Inflammatory macrophage (primary cell): ENCODE results near the gene HYAL1.
A peak's percentile ranks its signal among the peaks of the same experiment; 100 is the strongest.

Experiments used
- DNase-seq, 2 donors: peaks; one replicate each; pipeline ENCODE4 v3.0.0-alpha.2; 2020 to 2022
- total RNA-seq, 18 experiments: gene quantifications; one replicate each; lab custom pipeline; 2026; ENCODE audit warnings: mixed read lengths in 6 of 18, inconsistent platforms in 2 of 18; lab: John Stamatoyannopoulos, UW

HYAL1 gene
- 0.11 to 0.74 (median 0.36) reads per million in 18 experiments for total RNA-seq

GRCh38 chr3:50303013-50303815 lies at the start of gene HYAL1:
HYAL1 (minus strand) TSS chr3:50303574; CDS start chr3:50302956, 618 bp downstream.
- no peak for DNase-seq

GRCh38 chr3:50352781-50353180 lies 49.4 kb upstream of the HYAL1 start:
- DNase-seq = peak; percentile 31 to 47

DNA sequence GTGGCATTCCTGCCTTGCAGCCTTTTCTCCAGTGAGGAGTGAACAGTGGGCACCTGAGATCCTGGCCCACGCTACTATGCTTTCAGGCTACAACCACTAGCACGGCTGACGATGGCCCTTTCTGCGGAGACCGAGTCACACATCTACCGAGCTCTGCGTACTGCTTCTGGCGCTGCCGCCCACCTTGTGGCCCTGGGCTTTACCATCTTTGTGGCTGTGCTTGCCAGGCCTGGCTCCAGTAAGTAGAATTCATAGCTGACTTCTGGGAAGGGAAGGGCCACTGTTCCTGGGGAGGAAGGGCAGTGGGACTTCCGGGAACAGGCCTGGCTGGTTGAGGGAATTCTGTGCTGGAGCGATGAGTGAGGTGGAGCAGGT lies 47.9 kb upstream of the HYAL1 start:
- DNase-seq = no peak

DNA sequence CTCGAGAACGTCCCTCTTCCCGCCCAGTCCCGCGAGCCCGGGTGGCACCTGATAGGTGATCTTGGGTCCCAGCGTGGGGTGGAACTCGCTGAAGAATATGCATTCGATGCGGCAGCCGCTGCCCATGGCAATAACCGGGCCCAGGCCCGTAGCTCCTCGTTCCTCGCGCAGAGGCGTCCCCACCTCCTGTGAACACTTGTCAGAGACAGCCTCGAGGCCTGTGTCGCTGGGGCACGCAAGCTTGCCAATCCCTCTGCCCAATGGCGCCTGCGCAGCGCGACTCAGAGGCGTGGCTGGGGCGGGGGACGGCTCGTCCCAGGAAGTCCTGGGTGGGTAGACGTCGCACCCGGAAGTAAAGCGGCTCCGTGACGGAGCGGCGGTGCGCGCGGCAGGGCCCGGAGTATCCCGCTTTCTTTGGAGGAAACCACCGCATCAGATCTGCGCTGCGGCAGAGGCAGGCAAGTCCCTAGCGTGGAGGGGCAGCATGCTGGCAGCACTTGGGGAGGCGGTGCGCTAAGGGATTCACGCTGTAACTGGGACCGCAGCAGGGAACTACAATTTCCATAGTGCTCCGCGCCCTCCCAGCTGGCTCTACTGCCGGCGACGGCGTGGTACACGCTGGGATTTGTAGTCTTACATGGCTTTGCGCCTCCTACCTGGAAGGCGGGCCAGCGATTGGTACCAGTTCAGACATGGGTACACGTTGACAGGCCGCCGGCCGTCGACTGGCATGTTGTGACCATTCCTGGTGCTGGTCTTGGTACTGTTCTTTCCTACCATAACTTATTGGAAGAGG lies 47.4 kb upstream of the HYAL1 start, which contains the start of the genes CYB561D2 and NPRL2:
CYB561D2 (plus strand) TSS at position 336 of the 796 bp plus-strand sequence. CDS start 572 bp downstream, outside the sequence.
NPRL2 (minus strand) TSS at position 249 of the 796 bp plus-strand sequence; CDS start at position 126, 123 bp downstream.
- DNase-seq = peak; percentile 97 to 98

DNA sequence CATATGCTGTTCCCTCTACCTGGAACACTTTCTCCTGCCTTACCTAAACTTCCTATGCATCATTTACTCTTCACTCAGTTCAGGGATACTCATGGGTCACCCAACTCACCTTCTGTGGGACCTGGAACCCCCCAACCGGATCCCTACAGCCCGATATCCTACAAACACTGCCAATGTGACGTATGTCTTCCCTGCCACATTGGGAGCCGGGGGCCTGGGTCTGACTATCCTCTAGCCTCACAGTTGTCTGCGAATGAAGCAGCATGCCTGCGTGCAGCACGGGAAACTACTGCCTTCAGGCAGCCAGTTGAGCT lies 46.8 kb upstream of the HYAL1 start:
- DNase-seq = no peak

DNA sequence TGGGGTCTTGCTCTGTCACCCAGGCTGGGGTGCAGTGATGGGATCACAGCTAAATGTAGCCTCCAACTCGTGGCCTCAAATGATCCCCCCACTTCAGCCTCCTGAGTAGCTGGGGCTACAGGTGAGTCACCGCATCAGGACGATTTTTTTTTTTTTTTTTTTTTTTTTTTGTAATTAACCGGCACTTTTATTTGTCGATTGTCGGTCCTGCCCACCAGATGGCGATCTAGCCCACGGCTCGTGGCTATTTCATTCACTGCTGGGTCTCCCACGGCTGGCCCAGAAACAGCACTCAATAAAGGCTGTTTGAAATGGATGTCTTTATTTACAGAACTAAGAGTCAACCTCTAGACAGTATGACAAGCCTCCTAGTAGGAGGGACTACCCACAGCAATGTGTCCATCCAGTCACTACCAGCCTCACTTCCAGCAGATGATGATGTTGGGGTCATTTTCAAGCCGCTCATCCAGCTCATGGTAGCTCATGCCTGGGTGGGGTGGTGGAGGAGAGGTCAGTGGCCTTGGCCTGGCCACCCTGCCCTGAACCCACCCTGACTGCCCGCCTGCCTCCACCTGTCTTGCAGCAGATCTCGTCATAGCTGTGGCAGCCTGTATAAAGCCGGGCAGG lies 43.9 kb upstream of the HYAL1 start:
- peak; percentile 66 to 79 for DNase-seq

DNA sequence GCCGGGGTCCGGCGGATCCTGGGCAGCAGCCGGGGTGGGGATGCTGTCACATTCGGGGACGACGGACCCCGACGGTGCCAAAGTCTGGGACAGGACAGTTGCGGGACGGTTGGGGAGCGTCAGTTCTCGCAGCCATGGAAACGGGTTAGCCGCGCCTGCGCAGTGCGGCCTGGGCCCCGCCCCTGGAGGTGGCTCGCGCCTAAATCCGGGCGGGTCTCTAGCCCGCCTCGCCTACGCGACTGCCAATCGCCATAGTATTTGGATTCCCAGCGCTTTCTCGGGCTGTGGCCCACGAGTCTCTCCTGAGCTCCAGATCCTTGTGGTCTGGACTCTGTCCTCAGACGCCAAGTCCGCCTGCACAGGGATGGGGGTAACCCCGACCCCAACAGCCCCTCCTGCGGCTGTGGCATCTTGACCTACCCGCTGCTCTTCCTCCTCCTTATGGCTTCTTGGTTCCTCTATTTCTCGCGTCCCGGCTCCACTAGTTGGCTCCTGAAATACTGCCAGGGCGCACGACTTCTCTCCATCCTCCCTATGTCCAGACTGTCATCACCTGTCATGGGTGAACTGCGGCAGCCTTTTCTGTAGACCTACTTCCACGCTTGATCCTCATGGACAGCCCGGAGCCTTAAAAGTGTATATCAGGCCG lies 42.3 kb upstream of the HYAL1 start, which contains the start of gene ZMYND10:
ZMYND10 (minus strand) TSS at position 147 of the 649 bp plus-strand sequence. CDS start 153 bp downstream, outside the sequence.
- DNase-seq = peak; percentile 85 to 87

DNA sequence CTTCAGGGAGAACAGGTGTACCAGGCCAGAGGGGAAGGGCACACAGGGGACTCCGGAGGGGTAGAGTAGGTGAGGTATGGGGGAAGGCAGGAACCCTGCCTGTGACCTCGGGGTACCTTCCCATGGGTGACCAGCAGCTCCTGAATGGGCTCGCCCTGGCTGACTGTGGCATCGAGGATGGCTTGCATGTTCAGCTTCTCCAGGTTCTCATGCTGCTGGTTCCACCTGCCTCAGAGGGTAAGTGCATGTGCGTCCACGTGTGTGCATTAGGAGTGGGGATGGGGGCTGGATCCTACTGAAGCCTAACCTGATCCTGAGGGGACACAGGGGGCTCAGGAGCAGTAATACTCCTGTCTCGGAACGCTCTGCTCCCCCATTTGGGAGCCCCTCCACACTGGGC lies 41.6 kb upstream of the HYAL1 start:
- no peak for DNase-seq

GRCh38 chr3:50342813-50343633 lies 39.6 kb upstream of the HYAL1 start:
- DNase-seq = no peak

DNA sequence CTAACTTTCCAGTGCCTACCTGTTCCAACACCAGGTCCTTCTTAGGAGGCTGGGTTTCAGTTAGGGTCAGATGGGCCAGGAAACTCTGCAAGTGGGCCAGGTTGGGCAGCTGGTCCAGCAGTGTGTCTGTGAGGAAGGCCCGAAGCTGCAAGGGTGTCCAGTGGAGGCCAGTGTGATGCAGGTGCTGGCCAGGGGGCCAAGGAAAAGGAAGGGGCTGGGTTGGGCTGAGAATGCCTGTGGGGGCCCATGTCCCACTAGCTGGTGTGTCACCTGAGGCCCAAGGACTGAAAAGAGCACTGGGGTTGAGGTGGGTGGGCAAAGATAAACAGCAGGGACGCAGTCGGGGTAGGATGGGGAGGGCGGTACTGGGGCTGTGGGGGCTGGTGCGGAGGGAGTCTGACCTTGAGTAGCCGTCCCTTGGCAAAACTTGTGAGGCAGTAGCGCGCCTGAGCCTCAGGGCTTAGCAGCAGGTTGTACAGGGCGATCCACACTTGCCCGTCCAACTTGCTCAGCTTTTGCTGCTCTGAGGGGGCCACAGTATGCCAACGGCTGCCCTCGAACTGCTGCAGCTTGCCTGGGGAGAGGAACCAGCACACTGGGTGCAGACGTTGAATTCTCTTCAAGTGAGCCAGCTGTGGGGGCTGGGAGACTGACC lies 38.7 kb upstream of the HYAL1 start:
- DNase-seq = no peak

- DNase-seq = no peak
These were observed 38.2 kb upstream of the HYAL1 start for GRCh38 chr3:50341537-50341936.

GRCh38 chr3:50340448-50341329 lies 37.3 kb upstream of the HYAL1 start, which contains the start of gene RASSF1:
RASSF1 (minus strand) TSS chr3:50340836; CDS start chr3:50340805, 31 bp downstream.
- peak; percentile 85 to 87 for DNase-seq

- DNase-seq = no peak
These were observed 36.7 kb upstream of the HYAL1 start for GRCh38 chr3:50340147-50340447.

GRCh38 chr3:50339485-50340146 lies 36.2 kb upstream of the HYAL1 start:
- DNase-seq = no peak

DNA sequence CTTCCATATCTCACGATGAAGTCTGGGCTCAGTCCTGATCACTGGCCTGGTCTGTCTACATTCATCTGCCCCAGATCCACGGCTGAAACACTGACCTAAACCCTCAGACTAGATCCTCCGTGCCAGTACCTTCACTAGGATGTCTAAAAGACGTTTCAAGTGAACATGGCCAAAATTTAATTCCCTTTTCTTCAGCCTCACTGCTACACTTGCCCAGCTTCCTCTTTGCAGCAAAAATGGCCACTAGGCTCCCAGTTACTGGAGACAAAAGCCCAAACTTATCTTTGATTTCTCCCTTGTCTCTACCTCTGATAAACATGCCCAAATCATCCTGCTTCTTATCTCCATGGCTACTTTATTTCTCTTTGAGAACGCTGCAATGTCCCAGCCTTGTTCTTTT lies 35.6 kb upstream of the HYAL1 start:
- DNase-seq = peak; percentile 56 to 64

- DNase-seq = peak; percentile 100
These were observed 33.9 kb upstream of the HYAL1 start for GRCh38 chr3:50337175-50337861.

GRCh38 chr3:50336452-50337174 lies 33.2 kb upstream of the HYAL1 start:
- no peak for DNase-seq
